CD4-positive, alpha-beta memory T cell (primary cell): ENCODE data around the gene SRGAP2C. TPM values are rescaled to one million over a fixed set of nuclear protein-coding genes. Genes with fewer than 3 reads are reported as not detected.
A peak's percentile ranks its signal among the peaks of the same experiment; 100 is the strongest.
"Not testable (repeated sequence)": the region's sequence is repeated elsewhere in the genome, so short reads cannot be mapped to it uniquely, and the experiment has no call there.

Source experiments
- CTCF ChIA-PET: fragments of 350-600 bp; sonication (Branson Sonifier 250); formaldehyde crosslinking; loops from one replicate; lab custom pipeline; 2021; ENCODE audit warnings: inconsistent platforms; ENCODE audit not compliant: partially characterized antibody; lab: Charles Lee
- POLR2A ChIA-PET: fragments of 350-600 bp; sonication (Branson Sonifier 250); formaldehyde crosslinking; loops from one replicate; lab custom pipeline; 2021; ENCODE audit not compliant: partially characterized antibody; lab: Charles Lee
- DNase-seq, 5 donors: peaks; one replicate each; pipeline versions ENCODE4 v3.0.0 to v3.0.0-alpha.2; 2020 to 2022; ENCODE audit warnings: mixed read lengths in 1 of 5
- H3K27ac ChIP-seq: one replicate; pipeline ENCODE4 v1.7.0; 2013; ENCODE audit warnings: low read depth, low read length
- H3K27me3 ChIP-seq: 2 replicates; pipeline ENCODE4 v1.7.0; 2013; ENCODE audit warnings: mild to moderate bottlenecking, low read length, moderate library complexity; ENCODE audit not compliant: insufficient read depth
- H3K36me3 ChIP-seq: 2 replicates; pipeline ENCODE4 v1.7.0; 2013; ENCODE audit warnings: mild to moderate bottlenecking, low read length, moderate library complexity; ENCODE audit not compliant: insufficient read depth
- H3K4me1 ChIP-seq: 2 replicates; pipeline ENCODE4 v1.7.0; 2013; ENCODE audit warnings: mild to moderate bottlenecking, low read length, moderate library complexity; ENCODE audit not compliant: insufficient read depth
- H3K4me3 ChIP-seq, 2 donors: one replicate each; pipeline ENCODE4 v1.7.0; 2013; ENCODE audit warnings: low read length in 2 of 2, mild to moderate bottlenecking in 1 of 2
- H3K9me3 ChIP-seq, 2 donors: one replicate each; pipeline ENCODE4 v1.7.0; 2013; ENCODE audit warnings: low read length in 2 of 2, control low read depth in 1 of 2; ENCODE audit not compliant: control insufficient read depth in 1 of 2
- H3K27ac Mint-ChIP-seq, 7 donors: one replicate each; pipeline ENCODE4 v1.8.0; 2020 to 2021; ENCODE audit warnings: mixed read lengths in 7 of 7, mild to moderate bottlenecking in 6 of 7, inconsistent platforms in 3 of 7, moderate library complexity in 3 of 7
- H3K27me3 Mint-ChIP-seq, 2 donors: one replicate each; pipeline ENCODE4 v1.8.0; 2020 to 2021; ENCODE audit warnings: mixed read lengths in 2 of 2
- H3K36me3 Mint-ChIP-seq, 2 donors: one replicate each; pipeline ENCODE4 v1.8.0; 2020 to 2021; ENCODE audit warnings: mixed read lengths in 2 of 2, inconsistent platforms in 1 of 2, mild to moderate bottlenecking in 1 of 2
- H3K4me1 Mint-ChIP-seq, 4 donors: one replicate each; pipeline ENCODE4 v1.8.0; 2020 to 2021; ENCODE audit warnings: mixed read lengths in 4 of 4, mild to moderate bottlenecking in 1 of 4
- H3K4me3 Mint-ChIP-seq, 8 donors: one replicate each; pipeline ENCODE4 v1.8.0; 2020 to 2021; ENCODE audit warnings: mixed read lengths in 8 of 8, mild to moderate bottlenecking in 7 of 8, moderate library complexity in 6 of 8, inconsistent platforms in 3 of 8
- H3K9me3 Mint-ChIP-seq, 8 donors: one replicate each; pipeline ENCODE4 v1.8.0; 2020 to 2021; ENCODE audit warnings: mixed read lengths in 8 of 8, mild to moderate bottlenecking in 5 of 8, inconsistent platforms in 3 of 8, moderate library complexity in 1 of 8
- intact Hi-C: fragments of 100-400 bp; cut with micrococcal nuclease; formaldehyde crosslinking; loops from one replicate; pipeline ENCODE4 v1.15.1; 2023
- polyA plus RNA-seq, 2 donors: library from polyadenylated mRNA; unstranded; fragments of 300-500 nt; fragmentation: Illumina TruSeq; gene quantifications; one replicate each; pipeline ENCODE4 v1.2.3, GENCODE V29; 2021
- total RNA-seq, 2 experiments: library from RNA; stranded (reverse); gene quantifications; one replicate each; pipeline ENCODE4 v1.2.3, GENCODE V29; 2021

Gene SRGAP2C
- total and polyA plus RNA-seq, 4 experiments from 2014 or later: 2.1 to 29.0 (median 16.1) TPM

- H3K4me3 ChIP-seq, H3K36me3 Mint-ChIP-seq, H3K4me1 ChIP-seq, H3K4me3 Mint-ChIP-seq, H3K27me3 Mint-ChIP-seq, H3K27ac Mint-ChIP-seq, CTCF ChIA-PET, H3K4me1 Mint-ChIP-seq, intact Hi-C loops, H3K9me3 Mint-ChIP-seq, DNase-seq, H3K36me3 ChIP-seq, H3K27me3 ChIP-seq, POLR2A ChIA-PET, H3K27ac ChIP-seq, H3K9me3 ChIP-seq: not testable (repeated sequence)
Observed at GRCh38 chr1:121168152-121168668, 16.6 kb upstream of the SRGAP2C start.

GRCh38 chr1:121176649-121177048 is 8.1 kb upstream of the SRGAP2C start:
- H3K4me3 ChIP-seq, H3K27me3 Mint-ChIP-seq, intact Hi-C loops: not testable (repeated sequence)

GRCh38 chr1:121178197-121178596 is 6.6 kb upstream of the SRGAP2C start:
- not testable (repeated sequence) for H3K4me1 ChIP-seq

More at GRCh38 chr1:121176649-121177048, 8.1 kb upstream of the SRGAP2C start:
- H3K9me3 ChIP-seq, CTCF ChIA-PET, H3K9me3 Mint-ChIP-seq, H3K27ac Mint-ChIP-seq, H3K36me3 Mint-ChIP-seq, H3K27ac ChIP-seq, H3K27me3 ChIP-seq, H3K4me1 Mint-ChIP-seq, POLR2A ChIA-PET, H3K4me1 ChIP-seq, H3K36me3 ChIP-seq, DNase-seq, H3K4me3 Mint-ChIP-seq: not testable (repeated sequence)

GRCh38 chr1:121183867-121184266 is 908 bp upstream of the SRGAP2C start:
- H3K27ac ChIP-seq, intact Hi-C loops, H3K9me3 Mint-ChIP-seq, H3K36me3 Mint-ChIP-seq, CTCF ChIA-PET, H3K27ac Mint-ChIP-seq, H3K27me3 Mint-ChIP-seq, H3K4me3 ChIP-seq, H3K9me3 ChIP-seq, H3K4me3 Mint-ChIP-seq, H3K36me3 ChIP-seq, H3K27me3 ChIP-seq, H3K4me1 ChIP-seq: not testable (repeated sequence)
- peak in 1 of 5 donors; percentile 27 for DNase-seq
- peaks cover 4 to 14% (median 7%) of the 10 kb centered on the region in 4 donors for H3K4me1 Mint-ChIP-seq
- POLR2A ChIA-PET: interaction anchor here (1.2 to 1.6 kb wide), 2 partner anchors 332 to 335 kb away, joined by 3 to 8 read pairs; no protein-coding TSS in a partner anchor

More at GRCh38 chr1:121178197-121178596, 6.6 kb upstream of the SRGAP2C start:
- H3K4me3 Mint-ChIP-seq, H3K4me1 Mint-ChIP-seq, H3K9me3 Mint-ChIP-seq, DNase-seq, H3K36me3 Mint-ChIP-seq, H3K9me3 ChIP-seq, intact Hi-C loops, H3K36me3 ChIP-seq, POLR2A ChIA-PET, H3K4me3 ChIP-seq, H3K27me3 Mint-ChIP-seq, CTCF ChIA-PET, H3K27ac ChIP-seq, H3K27ac Mint-ChIP-seq, H3K27me3 ChIP-seq: not testable (repeated sequence)

GRCh38 chr1:121185140-121185708 is 449 bp downstream of the SRGAP2C start:
- Mint-ChIP-seq H3K4me1 (peaks cover 4 to 14% (median 7%) of the 10 kb centered on the region in 4 donors), H3K27ac (peak overlapping the region in 3 of 7 donors; percentile 85 to 97 (median 91)), H3K4me3 (peak overlapping the region; percentile 93 to 97 (median 96))
- DNase-seq, H3K27me3 ChIP-seq, H3K36me3 Mint-ChIP-seq, H3K36me3 ChIP-seq, intact Hi-C loops, H3K4me3 ChIP-seq, H3K4me1 ChIP-seq, H3K27me3 Mint-ChIP-seq, H3K9me3 ChIP-seq, H3K27ac ChIP-seq, CTCF ChIA-PET, H3K9me3 Mint-ChIP-seq: not testable (repeated sequence)
- POLR2A ChIA-PET: interaction anchor here (0.8 to 1.6 kb wide), 3 partner anchors 331 to 1009 kb away, joined by 3 to 8 read pairs (median 3); partner anchors contain the start of gene SEC22B

GRCh38 chr1:121186191-121186590 is 1.4 kb downstream of the SRGAP2C start:
- H3K4me3 ChIP-seq, intact Hi-C loops, H3K27ac ChIP-seq, H3K36me3 Mint-ChIP-seq, H3K4me1 ChIP-seq, POLR2A ChIA-PET, H3K27me3 ChIP-seq, CTCF ChIA-PET, H3K27me3 Mint-ChIP-seq, DNase-seq, H3K9me3 Mint-ChIP-seq, H3K9me3 ChIP-seq, H3K36me3 ChIP-seq: not testable (repeated sequence)
- Mint-ChIP-seq H3K27ac (peak overlapping the region in 4 of 7 donors; percentile 59 to 85 (median 82)), H3K4me3 (peak overlapping the region in 7 of 8 donors; percentile 86 to 92 (median 89)), H3K4me1 (peaks cover 5 to 14% (median 10%) of the 10 kb centered on the region in 4 donors)

- CTCF ChIA-PET: not testable (repeated sequence)
Observed at GRCh38 chr1:121187914-121188313, 3.1 kb downstream of the SRGAP2C start.

More at GRCh38 chr1:121187914-121188313, 3.1 kb downstream of the SRGAP2C start:
- H3K36me3 ChIP-seq, H3K27me3 ChIP-seq, H3K36me3 Mint-ChIP-seq, H3K4me1 ChIP-seq, H3K9me3 ChIP-seq, H3K9me3 Mint-ChIP-seq, H3K27ac ChIP-seq, POLR2A ChIA-PET, DNase-seq, H3K4me3 ChIP-seq, intact Hi-C loops, H3K27me3 Mint-ChIP-seq: not testable (repeated sequence)
- H3K4me3 Mint-ChIP-seq: peak overlapping the region; percentile 39 to 75 (median 64)
- H3K27ac Mint-ChIP-seq: peak overlapping the region in 2 of 7 donors; percentile 9 to 49
- H3K4me1 Mint-ChIP-seq: peaks cover 5 to 14% (median 10%) of the 10 kb centered on the region in 4 donors
